Erythroblast (primary cell): ENCODE results near the gene APBB2.

Source experiments
- GATA1 ChIP-seq: IDR thresholded peaks from 2 replicates; pipeline ENCODE4 v1.6.1; 2011; ENCODE audit warnings: low read depth, mild to moderate bottlenecking, control low read depth, low read length, moderate library complexity
- POLR2A ChIP-seq: IDR thresholded peaks from 2 replicates; pipeline ENCODE4 v1.6.1; 2011; ENCODE audit warnings: mild to moderate bottlenecking, low read length

GRCh38 chr4:40934676-40935075 is 279.7 kb downstream of the APBB2 start:
- TF ChIP-seq POLR2A, result no peak
- no peak for TF ChIP-seq GATA1
